Stimulated activated CD4-positive, alpha-beta T cell treated with anti-CD3 and anti-CD28 coated beads, Interleukin-12 subunit alpha, Interleukin-12 subunit beta, amount 100 ng/mL, for 4 hours (primary cell): ENCODE measurements around the gene OR4D11.
"Not testable (repeated sequence)": the region's sequence is repeated elsewhere in the genome, so short reads cannot be mapped to it uniquely, and the experiment has no call there.

Source experiments
- DNase-seq: peaks from one replicate; pipeline ENCODE4 v3.0.0-alpha.2; 2020

OR4D11 gene

GRCh38 chr11:59503276-59503675 is at the start of gene OR4D11:
OR4D11 (plus strand) TSS chr11:59503576; CDS start chr11:59503576, 0 bp downstream.
- no peak for DNase-seq

GRCh38 chr11:59456661-59457060 is 46.7 kb upstream of the OR4D11 start, which contains the start of gene OR4D6:
OR4D6 (plus strand) TSS chr11:59456961; CDS start chr11:59456961, 0 bp downstream.
- no peak for DNase-seq

- no peak for DNase-seq
These were observed 43.5 kb upstream of the OR4D11 start for GRCh38 chr11:59459916-59460315.

- no peak for DNase-seq
These were observed 40.2 kb upstream of the OR4D11 start for GRCh38 chr11:59463190-59463641.

- no peak for DNase-seq
These were observed 30.4 kb upstream of the OR4D11 start, which contains the start of gene OR4D10 for GRCh38 chr11:59473015-59473414. OR4D10 (plus strand) TSS chr11:59473315; CDS start chr11:59477430, 4,115 bp downstream.

- no peak for DNase-seq
These were observed 28.2 kb upstream of the OR4D11 start for GRCh38 chr11:59475176-59475575.

- no peak for DNase-seq
These were observed 23.5 kb upstream of the OR4D11 start for GRCh38 chr11:59479906-59480305.

GRCh38 chr11:59480359-59480758 is 23.0 kb upstream of the OR4D11 start:
- no peak for DNase-seq

- DNase-seq: no peak
These were observed 1.4 kb upstream of the OR4D11 start for GRCh38 chr11:59501931-59502330.

GRCh38 chr11:59510941-59511589 is 7.7 kb downstream of the OR4D11 start, which contains the start of gene OR4D9:
OR4D9 (plus strand) TSS chr11:59511539; CDS start chr11:59514913, 3,374 bp downstream.
- no peak for DNase-seq

GRCh38 chr11:59511675-59512074 is 8.3 kb downstream of the OR4D11 start:
- DNase-seq: no peak

GRCh38 chr11:59520139-59520538 is 16.8 kb downstream of the OR4D11 start:
- DNase-seq: not testable (repeated sequence)

- no peak for DNase-seq
These were observed 17.4 kb downstream of the OR4D11 start for GRCh38 chr11:59520741-59521140.

GRCh38 chr11:59523541-59523940 is 20.2 kb downstream of the OR4D11 start:
- no peak for DNase-seq

GRCh38 chr11:59528711-59529110 is 25.3 kb downstream of the OR4D11 start:
- DNase-seq: no peak

GRCh38 chr11:59532620-59533019 is 29.2 kb downstream of the OR4D11 start:
- no peak for DNase-seq

- DNase-seq: no peak
These were observed 31.3 kb downstream of the OR4D11 start for GRCh38 chr11:59534676-59535075.

- DNase-seq: no peak
These were observed 38.9 kb downstream of the OR4D11 start for GRCh38 chr11:59542142-59542810.

- DNase-seq: not testable (repeated sequence)
These were observed 40.3 kb downstream of the OR4D11 start for GRCh38 chr11:59543713-59544112.

- no peak for DNase-seq
These were observed 41.4 kb downstream of the OR4D11 start for GRCh38 chr11:59544869-59545178.

GRCh38 chr11:59545179-59546020 is 42.0 kb downstream of the OR4D11 start:
- no peak for DNase-seq

- DNase-seq: not testable (repeated sequence)
These were observed 44.4 kb downstream of the OR4D11 start for GRCh38 chr11:59547605-59548308.

- DNase-seq: no peak
These were observed 44.9 kb downstream of the OR4D11 start for GRCh38 chr11:59548309-59548656.
